Osteoblast (primary cell): ENCODE measurements around the gene GTPBP1. TPM values are rescaled to one million over a fixed set of nuclear protein-coding genes. Genes with fewer than 3 reads are reported as not detected.

Experiments
- DNase-seq: peaks from one replicate; pipeline ENCODE4 v3.0.0; 2011; ENCODE audit warnings: low spot score, mixed read lengths; ENCODE audit not compliant: insufficient read length; ENCODE audit errors: missing footprints
- H2AFZ ChIP-seq: 2 replicates; pipeline ENCODE4 v1.6.0; 2011; ENCODE audit warnings: mild to moderate bottlenecking, low read length
- H3K27ac ChIP-seq: 2 replicates; pipeline ENCODE4 v1.5.1; 2011; ENCODE audit warnings: mild to moderate bottlenecking, low read depth, low read length, moderate library complexity
- H3K27me3 ChIP-seq: 2 replicates; pipeline ENCODE4 v1.6.0; 2012; ENCODE audit warnings: mild to moderate bottlenecking, control low read depth, inconsistent platforms, low read length, moderate library complexity; ENCODE audit not compliant: insufficient read depth
- H3K36me3 ChIP-seq: 2 replicates; pipeline ENCODE4 v1.5.1; 2011; ENCODE audit warnings: mild to moderate bottlenecking, low read length, control low read depth, moderate library complexity; ENCODE audit not compliant: insufficient read depth
- H3K4me1 ChIP-seq: 2 replicates; pipeline ENCODE4 v1.5.1; 2011; ENCODE audit warnings: mild to moderate bottlenecking, low read length, control low read depth, moderate library complexity; ENCODE audit not compliant: insufficient read depth
- H3K4me2 ChIP-seq: 2 replicates; pipeline ENCODE4 v1.6.0; 2011; ENCODE audit warnings: mild to moderate bottlenecking, low read length; ENCODE audit not compliant: insufficient read depth
- H3K4me3 ChIP-seq: fragments of 200-600 bp; sonication (generic); 3 replicates; pipeline ENCODE4 v1.5.1; 2012; ENCODE audit warnings: mild to moderate bottlenecking, low read length, inconsistent platforms; ENCODE audit not compliant: insufficient read depth
- H3K79me2 ChIP-seq: 2 replicates; pipeline ENCODE4 v1.6.0; 2012; ENCODE audit warnings: mild to moderate bottlenecking, low read length, control low read depth, inconsistent platforms; ENCODE audit not compliant: insufficient read depth
- H3K9me3 ChIP-seq: 2 replicates; pipeline ENCODE4 v1.5.1; 2011; ENCODE audit warnings: low read depth, low read length, control low read depth
- H4K20me1 ChIP-seq: 2 replicates; pipeline ENCODE4 v1.6.0; 2012; ENCODE audit warnings: mild to moderate bottlenecking, low read length, control low read depth; ENCODE audit not compliant: insufficient read depth
- total RNA-seq: library from RNA; depleted of rRNA; stranded (reverse); fragments of >200 nt; gene quantifications from 2 replicates; pipeline ENCODE4 v1.2.3, GENCODE V29; 2012
- TF ChIP-seq, protein P1 (sequence below): IDR thresholded peaks from 2 replicates; pipeline ENCODE4 v1.5.1; 2011; ENCODE audit warnings: mild to moderate bottlenecking, low read depth, low read length, moderate library complexity; ENCODE audit errors: extremely low read depth

The GTPBP1 gene
- total RNA-seq, 1 donor = 34.7 TPM

DNA sequence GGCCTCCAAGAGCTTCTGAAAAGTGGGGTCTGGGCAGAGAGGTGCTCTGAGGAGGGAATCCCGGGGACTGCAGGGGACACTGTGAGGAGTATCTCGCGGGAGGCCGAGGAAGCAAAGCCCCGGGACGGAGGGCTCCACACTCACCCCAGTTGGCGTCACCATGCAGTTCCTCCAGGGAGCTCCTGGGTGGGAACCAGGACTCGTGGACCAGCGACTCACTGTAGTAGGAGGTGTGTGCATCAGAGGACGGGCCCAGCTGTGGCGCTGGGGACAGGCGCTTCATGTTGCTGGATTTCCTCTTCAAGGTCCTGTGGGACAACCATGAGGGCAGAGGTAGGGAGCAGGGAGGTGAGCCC is 45.3 kb downstream of the GTPBP1 start:
- Histone ChIP-seq H3K4me3 (no peak overlapping the region), H4K20me1 (no peaks in the 10 kb centered on the region), H3K36me3 (peaks cover 55% of the 10 kb centered on the region), H2AFZ (no peak overlapping the region), H3K27me3 (no peaks in the 10 kb centered on the region), H3K27ac (no peak overlapping the region), H3K9me3 (no peaks in the 10 kb centered on the region), H3K79me2 (peaks cover 30% of the 10 kb centered on the region), H3K4me1 (peaks cover 12% of the 10 kb centered on the region), H3K4me2 (no peak overlapping the region)
- TF ChIP-seq, protein P1, sequence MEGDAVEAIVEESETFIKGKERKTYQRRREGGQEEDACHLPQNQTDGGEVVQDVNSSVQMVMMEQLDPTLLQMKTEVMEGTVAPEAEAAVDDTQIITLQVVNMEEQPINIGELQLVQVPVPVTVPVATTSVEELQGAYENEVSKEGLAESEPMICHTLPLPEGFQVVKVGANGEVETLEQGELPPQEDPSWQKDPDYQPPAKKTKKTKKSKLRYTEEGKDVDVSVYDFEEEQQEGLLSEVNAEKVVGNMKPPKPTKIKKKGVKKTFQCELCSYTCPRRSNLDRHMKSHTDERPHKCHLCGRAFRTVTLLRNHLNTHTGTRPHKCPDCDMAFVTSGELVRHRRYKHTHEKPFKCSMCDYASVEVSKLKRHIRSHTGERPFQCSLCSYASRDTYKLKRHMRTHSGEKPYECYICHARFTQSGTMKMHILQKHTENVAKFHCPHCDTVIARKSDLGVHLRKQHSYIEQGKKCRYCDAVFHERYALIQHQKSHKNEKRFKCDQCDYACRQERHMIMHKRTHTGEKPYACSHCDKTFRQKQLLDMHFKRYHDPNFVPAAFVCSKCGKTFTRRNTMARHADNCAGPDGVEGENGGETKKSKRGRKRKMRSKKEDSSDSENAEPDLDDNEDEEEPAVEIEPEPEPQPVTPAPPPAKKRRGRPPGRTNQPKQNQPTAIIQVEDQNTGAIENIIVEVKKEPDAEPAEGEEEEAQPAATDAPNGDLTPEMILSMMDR = no peak
- no peak for DNase-seq

DNA sequence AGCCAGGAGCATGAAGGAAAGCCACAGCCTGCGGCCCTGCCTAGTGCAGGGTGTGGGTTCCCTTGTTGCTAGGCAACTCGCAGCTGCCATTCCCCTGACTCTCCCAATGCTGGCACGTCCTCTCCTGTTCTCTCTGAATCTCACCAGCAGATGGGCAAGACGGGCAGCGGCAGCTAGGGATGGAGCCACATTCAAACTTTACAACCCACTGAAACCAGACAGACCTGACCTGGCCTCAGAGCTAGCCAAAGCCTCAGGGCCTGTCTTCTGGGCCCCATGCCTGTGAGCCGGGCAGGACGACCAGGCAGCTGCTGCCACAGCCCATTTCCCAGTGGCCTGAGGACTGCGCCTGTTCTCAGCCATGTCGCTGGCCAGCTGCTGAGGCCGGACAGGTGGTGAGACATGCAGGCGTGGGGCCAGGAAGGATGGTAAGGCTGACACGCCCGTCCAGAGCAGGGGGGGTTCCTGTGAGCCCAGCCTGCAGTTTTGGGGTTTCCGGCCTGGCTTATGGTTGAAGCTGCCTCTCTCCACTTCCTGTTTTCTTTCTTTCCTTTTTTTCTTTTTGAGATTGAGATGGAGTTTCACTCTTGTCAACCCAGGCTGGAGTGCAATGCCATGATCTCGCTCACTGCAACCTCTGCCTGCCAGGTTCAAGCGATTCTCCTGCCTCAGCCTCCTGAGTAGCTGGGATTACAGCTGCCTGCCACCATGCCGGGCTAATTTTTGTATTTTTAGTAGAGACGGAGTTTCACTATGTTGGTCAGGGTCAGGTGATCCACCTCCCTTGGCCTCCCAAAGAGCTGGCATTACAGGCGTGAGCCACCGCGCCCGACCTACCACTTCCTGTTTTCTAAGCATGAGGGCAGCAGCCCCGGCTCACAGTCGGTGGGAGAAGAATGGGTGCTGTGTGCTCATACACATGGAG is 45.9 kb downstream of the GTPBP1 start:
- Histone ChIP-seq H3K27me3 (no peaks in the 10 kb centered on the region), H4K20me1 (no peaks in the 10 kb centered on the region), H3K27ac (no peak overlapping the region), H3K36me3 (peaks cover 51% of the 10 kb centered on the region), H3K4me3 (no peak overlapping the region), H3K9me3 (no peaks in the 10 kb centered on the region), H3K79me2 (peaks cover 30% of the 10 kb centered on the region), H2AFZ (no peak overlapping the region), H3K4me2 (no peak overlapping the region), H3K4me1 (peaks cover 18% of the 10 kb centered on the region)
- peak; percentile 76 for DNase-seq
- TF ChIP-seq, protein P1 = no peak

DNA sequence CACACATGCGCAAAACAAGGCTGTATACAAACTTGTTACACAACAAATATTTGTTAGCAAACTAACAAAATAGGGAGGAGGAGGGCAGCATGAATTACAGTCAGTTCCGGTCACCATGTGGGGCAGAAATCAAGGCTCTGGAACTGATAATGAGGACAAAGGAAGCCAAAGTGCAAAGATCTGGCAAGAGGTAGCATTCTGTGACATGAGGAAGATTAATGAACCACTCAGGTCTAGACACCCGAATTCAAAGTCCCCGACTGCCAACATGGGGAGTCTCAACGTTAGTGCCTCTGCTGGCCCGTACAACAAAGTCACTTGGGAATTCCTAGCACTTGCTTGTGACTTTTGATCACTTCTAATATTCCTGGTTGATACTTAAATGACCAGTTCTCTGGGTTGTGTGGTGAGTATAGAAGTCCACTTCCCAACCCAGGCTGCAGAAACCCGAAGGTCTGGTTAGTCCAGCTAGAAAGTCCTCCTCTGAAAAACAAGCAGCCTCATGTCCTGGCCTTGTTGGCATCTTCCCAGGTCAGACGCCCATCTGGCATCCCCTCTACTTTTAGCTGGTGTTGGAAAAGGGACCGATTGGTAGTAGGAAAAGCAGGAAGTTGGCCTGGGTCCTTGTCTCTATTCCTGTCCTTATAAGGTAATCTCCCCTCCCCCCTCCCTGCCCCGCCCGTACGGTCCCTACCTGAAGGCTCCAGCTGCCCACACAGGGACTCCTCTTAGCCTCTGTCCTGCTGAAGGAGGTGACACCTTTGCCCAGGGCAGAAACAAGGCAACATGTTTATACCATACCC is 48.4 kb downstream of the GTPBP1 start:
- peak overlapping the region; percentile 92 for H3K27ac ChIP-seq
- TF ChIP-seq, protein P1 = no peak

DNA sequence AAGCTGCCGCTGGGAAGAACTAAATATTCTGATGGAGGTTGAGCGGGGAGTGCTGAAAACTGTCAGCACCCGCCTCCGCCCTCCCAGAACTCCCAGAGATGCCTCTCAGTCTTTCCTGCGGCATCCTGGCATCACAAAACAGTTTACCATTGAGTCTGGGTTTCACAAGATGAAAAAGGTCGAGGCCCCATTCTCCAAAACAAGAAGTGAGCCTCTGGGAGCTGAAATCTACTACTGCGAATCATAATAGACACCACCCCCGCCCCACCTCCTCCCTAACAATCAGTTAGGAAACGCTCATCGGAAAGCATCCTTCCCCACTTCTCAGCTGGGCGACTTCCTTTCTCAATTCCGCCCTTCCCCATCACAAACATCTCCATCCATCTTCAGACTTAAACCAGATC is 49.0 kb downstream of the GTPBP1 start:
- no peaks in the 10 kb centered on the region for H4K20me1 ChIP-seq
- no peaks in the 10 kb centered on the region for H3K9me3 ChIP-seq
- H3K79me2 ChIP-seq = peaks cover 30% of the 10 kb centered on the region
- H3K36me3 ChIP-seq = peaks cover 31% of the 10 kb centered on the region
- peak overlapping the region; percentile 81 for H3K4me3 ChIP-seq
- peak overlapping the region; percentile 95 for H3K4me2 ChIP-seq
- H3K27ac ChIP-seq = peak overlapping the region; percentile 92
- TF ChIP-seq, protein P1 = no peak
- H3K27me3 ChIP-seq = no peaks in the 10 kb centered on the region
- H3K4me1 ChIP-seq = peaks cover 19% of the 10 kb centered on the region
- peak; percentile 92 for DNase-seq
- peak overlapping the region; percentile 81 for H2AFZ ChIP-seq

More for the DNA sequence above, 48.4 kb downstream of the GTPBP1 start:
- H3K9me3 ChIP-seq = no peaks in the 10 kb centered on the region
- H3K4me1 ChIP-seq = peaks cover 19% of the 10 kb centered on the region
- H3K27me3 ChIP-seq = no peaks in the 10 kb centered on the region
- peak; percentile 76 for DNase-seq
- H3K36me3 ChIP-seq = peaks cover 37% of the 10 kb centered on the region
- peak overlapping the region; percentile 81 for H3K4me3 ChIP-seq
- peak overlapping the region; percentile 62 for H2AFZ ChIP-seq
- no peaks in the 10 kb centered on the region for H4K20me1 ChIP-seq
- H3K79me2 ChIP-seq = peaks cover 30% of the 10 kb centered on the region
- H3K4me2 ChIP-seq = peak overlapping the region; percentile 95
